GM19324 (cell line): Measurements from ENCODE around the gene ARL6IP4.
"Not testable (repeated sequence)": the region's sequence is repeated elsewhere in the genome, so short reads cannot be mapped to it uniquely, and the experiment has no call there.

Experiments used
- ATAC-seq: cut with Tn5 transposase; IDR thresholded peaks from one replicate; pipeline ENCODE4 v1.9.1; 2021; ENCODE audit warnings: mild to moderate bottlenecking, moderate library complexity; ENCODE audit not compliant: unreplicated experiment, low FRiP score

The ARL6IP4 gene

GRCh38 chr12:123004287-123004686 lies 23.8 kb downstream of the ARL6IP4 start:
- no peak for ATAC-seq

- ATAC-seq: no peak
These were observed 24.7 kb downstream of the ARL6IP4 start for GRCh38 chr12:123005081-123005626.

- no peak for ATAC-seq
These were observed 26.5 kb downstream of the ARL6IP4 start for GRCh38 chr12:123006977-123007376.

- ATAC-seq: no peak
These were observed 29.6 kb downstream of the ARL6IP4 start for GRCh38 chr12:123010110-123010509.

- ATAC-seq: no peak
These were observed 30.2 kb downstream of the ARL6IP4 start for GRCh38 chr12:123010681-123011080.

GRCh38 chr12:123011701-123012100 lies 31.2 kb downstream of the ARL6IP4 start:
- no peak for ATAC-seq

GRCh38 chr12:123013185-123014095 lies 33.0 kb downstream of the ARL6IP4 start:
- ATAC-seq: no peak

GRCh38 chr12:123014473-123014872 lies 34.0 kb downstream of the ARL6IP4 start:
- ATAC-seq: not testable (repeated sequence)

GRCh38 chr12:123017753-123018152 lies 37.3 kb downstream of the ARL6IP4 start:
- ATAC-seq: no peak

- ATAC-seq: no peak
These were observed 39.3 kb downstream of the ARL6IP4 start for GRCh38 chr12:123019841-123020138.

GRCh38 chr12:123021688-123022604 lies 41.5 kb downstream of the ARL6IP4 start:
- no peak for ATAC-seq

GRCh38 chr12:123022846-123023245 lies 42.4 kb downstream of the ARL6IP4 start:
- ATAC-seq: no peak

- ATAC-seq: no peak
These were observed 44.4 kb downstream of the ARL6IP4 start for GRCh38 chr12:123024819-123025391.

GRCh38 chr12:123026094-123026853 lies 45.8 kb downstream of the ARL6IP4 start:
- no peak for ATAC-seq

GRCh38 chr12:123027726-123028445 lies 47.4 kb downstream of the ARL6IP4 start:
- ATAC-seq: no peak

- no peak for ATAC-seq
These were observed 48.0 kb downstream of the ARL6IP4 start for GRCh38 chr12:123028475-123028874.

- ATAC-seq: no peak
These were observed 49.1 kb downstream of the ARL6IP4 start for GRCh38 chr12:123029550-123029949.

GRCh38 chr12:123030686-123031085 lies 50.2 kb downstream of the ARL6IP4 start:
- no peak for ATAC-seq

GRCh38 chr12:123031171-123031845 lies 50.8 kb downstream of the ARL6IP4 start:
- no peak for ATAC-seq
